NB4 (cell line): ENCODE data around the gene ZNF487.

ENCODE experiments used
- CTCF ChIP-seq: IDR thresholded peaks from one replicate; pipeline ENCODE4 v1.5.1; 2012; ENCODE audit warnings: low read depth, low read length
- POLR2A ChIP-seq: IDR thresholded peaks from 2 replicates; pipeline ENCODE4 v1.6.1; 2011; ENCODE audit warnings: mild to moderate bottlenecking; ENCODE audit not compliant: insufficient read length; ENCODE audit errors: extremely low read depth

- TF ChIP-seq POLR2A = no peak
- TF ChIP-seq CTCF = no peak
These were observed 34.2 kb downstream of the ZNF487 start for GRCh38 chr10:43471146-43471545.
